SK-MEL-5 (cell line): Measurements from ENCODE around the gene CCDC91. TPM values are rescaled to one million over a fixed set of nuclear protein-coding genes. Genes with fewer than 3 reads are reported as not detected.
"Not testable (repeated sequence)": the region's sequence is repeated elsewhere in the genome, so short reads cannot be mapped to it uniquely, and the experiment has no call there.

Source experiments
- DNase-seq: peaks from one replicate; pipeline ENCODE4 v3.0.0-alpha.2; 2016; ENCODE audit warnings: low read depth, low spot score
- in situ Hi-C: cut with HindIII; loops from 2 replicates; pipeline ENCODE4 v1.10.0; 2016; ENCODE audit warnings: low sequenced_read_pairs, high pct_unique_total_duplicates, low pct_unique_long_range_greater_than_20kb
- total RNA-seq: library from RNA; depleted of rRNA; stranded (reverse); fragments of >200 nt; shearing (Covaris generic); gene quantifications from 2 replicates; pipeline ENCODE4 v1.2.3, GENCODE V29; 2014

The CCDC91 gene
- total RNA-seq, 1 experiment from 2014 or later = 22.7 TPM

DNA sequence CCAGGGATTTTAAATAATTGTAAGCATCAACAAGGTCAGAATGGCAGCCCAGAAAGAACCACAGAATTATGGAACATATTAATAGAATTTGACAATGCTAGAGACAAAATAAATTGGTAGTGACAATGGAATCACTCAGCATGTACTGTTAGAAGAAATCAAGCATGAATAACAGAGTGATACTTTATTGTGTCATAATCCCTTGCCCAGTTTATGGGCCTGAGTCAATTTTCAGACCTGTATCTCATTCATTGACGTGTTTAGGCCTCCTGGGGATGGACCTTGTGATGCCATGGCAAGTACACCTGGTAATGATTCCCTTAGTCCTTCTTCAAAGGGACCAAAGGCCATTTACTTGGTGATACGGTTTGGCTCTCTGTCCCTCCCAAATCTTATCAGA is 12.8 kb upstream of the CCDC91 start:
- in situ Hi-C loops = no loop called here
- no peak for DNase-seq

DNA sequence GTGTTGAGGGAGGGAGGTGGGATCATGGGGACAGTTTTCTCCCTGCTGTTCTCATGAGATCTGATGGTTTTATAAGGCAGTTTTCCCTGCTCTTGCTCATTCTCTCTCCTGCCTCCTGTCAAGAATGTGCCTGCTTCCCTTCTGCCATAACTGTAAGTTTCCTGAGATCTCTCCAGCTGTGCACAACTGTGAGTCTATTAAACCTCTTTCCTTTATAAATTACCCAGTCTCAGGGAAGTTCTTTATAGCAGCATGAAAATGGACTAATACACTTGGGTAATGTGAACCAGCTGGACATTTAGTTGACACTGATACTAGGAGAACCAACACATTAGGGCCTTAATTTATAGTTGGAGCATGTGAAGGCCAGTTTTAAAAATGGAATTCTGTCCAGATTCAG is 12.4 kb upstream of the CCDC91 start:
- in situ Hi-C loops = no loop called here
- no peak for DNase-seq

DNA sequence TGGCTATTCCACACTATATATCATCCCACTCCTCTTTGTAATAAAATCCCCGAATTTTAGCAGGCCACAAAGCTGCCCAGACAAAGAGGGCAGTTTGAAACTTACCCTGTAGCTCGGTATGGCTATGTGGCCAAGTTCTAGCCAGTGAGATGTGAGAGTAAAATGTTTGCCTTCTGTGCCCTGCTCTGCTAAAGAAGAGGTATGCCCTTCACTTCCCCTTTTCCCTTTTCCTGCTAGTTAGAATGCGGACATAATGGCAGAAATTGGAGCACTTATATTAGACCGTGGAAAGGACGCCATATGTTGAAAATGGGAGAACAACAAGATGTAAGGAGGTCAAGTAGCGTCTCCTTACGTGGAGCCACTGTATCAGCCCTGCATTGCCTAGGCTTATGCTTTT is 11.5 kb upstream of the CCDC91 start:
- DNase-seq = no peak
- in situ Hi-C loops = no loop called here

DNA sequence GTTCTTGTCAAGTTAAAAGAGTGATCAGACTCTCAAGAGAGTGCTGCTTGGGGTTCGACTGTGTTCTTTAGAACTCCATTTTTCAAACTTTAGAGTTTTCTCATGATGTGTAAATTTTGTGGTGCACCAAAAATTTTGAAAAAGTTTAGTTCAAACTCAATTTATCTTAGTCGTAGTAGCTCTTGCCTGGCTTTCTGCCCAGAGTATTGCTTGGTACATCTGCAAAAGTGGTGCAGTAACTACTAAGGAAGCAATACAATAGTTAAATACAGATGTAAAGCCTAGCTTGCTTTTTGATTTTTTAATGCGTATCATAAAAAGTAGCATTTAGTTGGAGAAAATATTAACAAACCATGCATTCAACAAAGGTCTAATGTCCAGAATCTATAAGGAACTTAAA is 9.5 kb upstream of the CCDC91 start:
- in situ Hi-C loops = no loop called here
- no peak for DNase-seq

DNA sequence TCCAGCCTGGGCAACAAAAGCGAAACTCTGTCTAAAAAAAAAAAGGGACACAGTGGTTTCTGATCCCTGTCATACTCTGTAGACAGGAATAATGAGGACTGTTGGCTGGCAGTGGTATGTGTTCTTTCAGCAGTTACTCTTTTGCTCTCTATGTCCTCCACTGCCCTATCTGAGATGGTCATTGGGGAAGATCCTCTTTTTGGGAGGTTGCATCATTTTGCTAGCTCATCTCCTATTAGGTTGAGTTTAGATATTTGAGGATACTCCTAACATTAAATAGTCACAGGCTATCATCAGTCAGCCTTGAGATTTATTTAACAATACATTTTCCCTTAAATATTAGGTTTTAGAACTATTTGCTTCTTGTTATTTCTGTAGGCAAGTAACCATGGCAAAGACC is 5.9 kb upstream of the CCDC91 start:
- no peak for DNase-seq
- in situ Hi-C loops = no loop called here

DNA sequence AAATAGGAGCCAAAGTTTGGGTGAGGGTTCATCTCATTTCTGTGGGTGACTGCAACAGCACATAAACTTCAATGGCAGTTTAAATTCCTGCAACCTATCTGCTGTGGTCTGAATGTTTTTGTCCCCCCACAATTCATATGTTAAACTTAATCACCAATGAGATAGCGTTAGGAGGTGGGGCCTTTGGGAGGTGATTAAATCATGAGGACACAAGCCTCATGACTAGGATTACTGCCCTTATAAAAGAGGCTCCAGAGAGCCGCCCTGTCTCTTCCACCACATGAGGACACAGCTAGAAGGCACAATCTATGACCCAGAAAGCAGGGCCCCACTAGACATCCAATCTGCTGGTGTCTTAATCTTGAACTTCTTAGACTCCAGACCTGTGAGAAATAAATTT is 3.8 kb upstream of the CCDC91 start:
- in situ Hi-C loops = no loop called here
- DNase-seq = no peak

DNA sequence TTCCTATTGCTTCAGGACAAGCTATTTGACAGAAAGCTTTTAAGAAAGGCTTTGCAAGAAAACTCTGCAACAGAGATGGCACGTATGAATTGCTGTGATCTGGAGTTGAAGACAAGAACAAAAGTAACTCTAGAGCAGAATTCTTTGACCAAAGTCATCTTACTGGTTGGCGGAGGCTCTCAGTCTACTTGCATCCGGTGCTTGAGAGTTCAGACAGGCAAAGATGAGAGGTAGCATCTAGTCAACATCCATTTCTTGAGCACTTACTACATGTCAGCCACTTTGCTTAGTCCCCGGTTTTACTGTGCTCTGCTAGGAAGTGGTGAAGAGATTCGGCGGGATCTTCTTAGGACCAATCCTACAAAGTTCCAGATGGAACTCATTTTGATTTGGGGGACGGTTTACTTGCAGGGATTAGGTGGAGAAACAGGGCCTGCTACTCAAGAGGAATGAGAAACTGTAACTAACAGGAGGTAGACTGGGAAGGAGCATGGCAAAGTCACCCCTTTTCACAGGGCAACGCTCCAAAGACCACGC is 404 bp upstream of the CCDC91 start:
- no peak for DNase-seq
- in situ Hi-C loops = no loop called here

DNA sequence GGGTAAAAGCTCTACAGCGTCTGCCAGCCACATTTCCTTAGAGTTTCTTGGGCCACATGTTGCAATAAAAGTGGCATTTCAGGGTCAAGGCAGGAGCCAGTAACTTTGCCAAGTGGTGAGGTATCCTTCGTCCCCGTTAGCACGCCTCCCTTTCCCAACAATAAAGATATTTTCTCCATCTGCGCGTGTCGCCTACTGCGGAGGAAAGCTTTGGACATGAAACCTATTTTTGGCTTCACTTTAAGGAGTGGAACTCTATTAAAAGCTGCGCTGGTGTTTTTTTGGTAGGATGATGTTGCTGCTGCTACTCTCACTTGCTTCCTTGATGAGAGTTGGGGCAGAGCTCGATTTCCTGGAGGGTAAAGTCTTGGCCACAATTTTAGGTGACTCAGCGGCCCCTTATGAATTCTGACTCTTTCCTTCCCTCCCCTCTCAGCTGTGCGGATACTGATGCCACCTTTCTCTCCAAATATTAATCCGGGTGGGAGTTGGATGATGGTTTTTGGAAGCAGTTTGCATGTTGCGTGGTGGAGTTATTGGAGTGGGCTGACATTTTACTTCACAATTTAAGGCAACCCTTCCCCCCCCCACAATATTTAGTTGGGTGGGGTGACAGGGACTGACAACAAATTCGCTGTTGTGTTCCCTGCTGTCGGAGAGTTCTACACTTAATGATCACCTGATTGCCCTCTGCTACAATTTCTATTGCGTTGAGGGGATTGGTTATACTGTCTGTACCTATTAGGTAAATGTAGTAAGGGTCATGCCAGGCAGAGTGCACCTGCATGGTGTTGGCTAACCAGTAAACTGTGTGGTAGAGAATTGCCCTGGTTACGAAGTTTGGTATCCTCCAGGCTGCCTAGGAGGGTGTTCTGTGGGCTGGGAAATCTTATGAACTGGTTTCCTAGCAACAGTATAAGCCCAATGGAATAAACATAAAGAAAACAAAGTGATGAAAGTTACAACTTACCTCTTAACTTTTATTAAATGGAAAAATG is 1.1 kb downstream of the CCDC91 start:
- DNase-seq = peak; percentile 38
- in situ Hi-C loops = no loop called here

DNA sequence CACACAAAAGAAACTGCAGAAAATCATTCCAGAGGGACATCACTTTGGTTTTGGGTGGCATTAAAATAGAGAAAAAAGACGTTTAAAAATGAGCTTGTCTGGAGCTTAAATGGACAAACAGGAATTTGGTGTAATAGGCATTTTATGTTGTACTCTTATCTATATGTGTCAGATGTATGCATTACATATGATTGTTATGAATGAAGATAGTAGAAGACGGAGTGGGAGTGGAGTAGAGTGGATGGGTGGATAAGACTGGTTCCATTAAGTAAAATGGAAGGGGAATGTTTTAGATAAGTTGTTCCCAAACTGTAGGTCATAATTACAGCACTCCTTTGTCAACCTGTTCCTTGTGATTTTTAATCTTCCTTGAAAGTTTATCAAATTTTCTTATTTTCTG is 1.9 kb downstream of the CCDC91 start:
- in situ Hi-C loops = no loop called here
- DNase-seq = no peak

DNA sequence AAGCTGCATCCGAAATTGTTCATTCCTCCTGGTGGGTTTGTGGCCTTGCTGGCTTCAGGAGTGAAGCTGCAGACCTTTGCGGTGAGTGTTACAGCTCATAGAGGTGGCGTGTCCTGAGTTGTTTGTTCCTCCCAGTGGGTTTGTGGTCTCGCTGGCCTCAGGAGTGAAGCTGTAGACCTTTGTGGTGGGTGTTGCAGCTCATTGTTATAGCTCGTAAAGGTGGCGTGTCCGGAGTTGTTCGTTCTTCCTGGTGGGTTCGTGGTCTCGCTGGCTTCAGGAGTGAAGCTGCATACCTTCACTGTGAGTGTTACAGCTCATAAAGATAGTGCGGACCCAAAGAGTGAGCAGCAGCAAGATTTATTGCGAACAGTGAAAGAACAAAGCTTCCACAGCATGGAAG is 4.4 kb downstream of the CCDC91 start:
- in situ Hi-C loops, DNase-seq: not testable (repeated sequence)

DNA sequence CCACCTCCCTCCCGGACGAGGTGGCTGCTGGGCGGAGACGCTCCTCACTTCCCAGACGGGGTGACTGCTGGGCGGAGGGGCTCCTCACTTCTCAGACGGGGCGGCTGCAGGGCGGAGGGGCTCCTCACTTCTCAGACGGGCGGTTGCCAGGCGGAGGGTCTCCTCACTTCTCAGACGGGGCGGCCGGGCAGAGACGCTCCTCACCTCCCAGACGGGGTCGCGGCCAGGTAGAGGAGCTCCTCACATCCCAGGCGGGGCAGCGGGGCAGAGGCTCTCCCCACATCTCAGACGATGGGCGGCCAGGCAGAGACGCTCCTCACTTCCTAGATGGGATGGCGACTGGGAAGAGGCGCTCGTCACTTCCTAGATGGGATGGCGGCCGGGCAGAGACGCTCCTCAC is 10.9 kb downstream of the CCDC91 start:
- in situ Hi-C loops = not testable (repeated sequence)

DNA sequence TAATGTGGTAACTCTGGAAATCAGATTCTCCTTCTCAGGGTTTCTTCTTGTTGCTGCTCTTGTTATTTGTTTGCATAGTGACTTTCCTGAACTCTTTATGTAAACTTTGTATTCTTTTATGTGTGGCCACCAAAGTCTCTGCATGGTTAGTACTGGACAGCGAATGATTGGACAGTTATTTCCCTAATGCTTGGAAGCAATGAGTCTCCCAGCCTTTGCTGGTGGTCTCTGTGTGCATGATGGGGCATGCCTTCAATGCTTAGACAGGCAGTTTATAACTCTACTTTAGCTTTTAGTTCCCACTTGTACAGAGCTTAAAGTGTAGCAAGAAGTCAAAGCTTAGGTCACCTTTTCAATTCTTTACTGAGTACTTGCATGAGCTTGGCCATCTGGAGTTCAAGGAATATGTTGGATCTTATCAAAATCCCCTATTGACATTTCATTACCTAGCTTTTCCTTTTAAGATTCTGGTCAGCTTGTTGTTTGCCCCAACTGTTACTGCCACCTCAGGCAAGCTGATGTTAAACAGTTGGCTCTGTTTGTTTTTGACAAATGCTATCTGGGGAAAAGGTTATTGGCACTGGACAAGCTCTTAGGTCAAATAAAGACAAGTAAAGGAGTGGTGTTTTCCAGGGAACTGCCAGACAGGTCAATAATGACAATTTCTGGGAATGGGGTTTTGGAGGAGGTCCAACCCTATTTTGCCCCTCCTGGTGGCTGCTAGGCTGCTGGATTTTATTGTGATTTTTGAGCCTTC is 12.3 kb downstream of the CCDC91 start:
- in situ Hi-C loops = no loop called here
- no peak for DNase-seq

More for the DNA sequence above, 10.9 kb downstream of the CCDC91 start:
- not testable (repeated sequence) for DNase-seq

DNA sequence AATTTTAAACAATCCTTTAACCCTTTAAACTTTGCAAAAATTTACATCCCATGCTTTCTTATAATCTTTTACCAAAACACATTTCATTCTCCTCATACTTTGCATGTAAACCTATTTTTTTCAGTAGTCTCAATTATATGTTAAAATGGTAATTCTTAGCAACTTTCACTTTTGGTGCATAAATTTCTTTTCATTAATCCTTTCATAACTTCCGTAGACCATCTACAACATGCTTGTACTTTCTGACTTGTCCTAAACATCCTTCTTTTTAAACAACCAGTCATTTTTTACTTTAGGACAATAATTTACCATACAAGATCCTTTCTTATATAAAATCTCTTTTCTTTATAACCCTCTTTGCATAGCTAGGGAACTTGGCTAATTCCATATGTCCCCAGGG is 19.5 kb downstream of the CCDC91 start:
- in situ Hi-C loops = no loop called here

DNA sequence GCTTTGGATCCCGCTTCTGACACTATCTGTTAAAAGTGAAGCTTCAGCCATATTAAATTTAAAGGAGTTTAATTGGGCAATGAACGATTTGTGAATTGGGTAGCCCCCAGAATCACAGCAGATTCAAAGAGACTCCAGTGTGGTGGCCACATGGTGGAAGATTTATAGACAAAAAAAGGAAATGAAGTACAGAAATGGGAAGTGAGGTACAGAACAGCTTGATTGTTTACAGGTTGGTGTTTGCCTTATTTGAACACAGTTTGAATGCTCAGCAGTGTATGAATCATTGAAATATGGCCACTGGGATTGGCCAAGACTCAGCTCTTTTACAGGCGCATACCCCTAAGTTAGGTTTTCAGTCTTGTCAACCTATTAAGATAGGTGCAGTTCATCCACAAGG is 21.9 kb downstream of the CCDC91 start:
- DNase-seq = no peak
- in situ Hi-C loops = no loop called here

More for the DNA sequence above, 19.5 kb downstream of the CCDC91 start:
- no peak for DNase-seq

DNA sequence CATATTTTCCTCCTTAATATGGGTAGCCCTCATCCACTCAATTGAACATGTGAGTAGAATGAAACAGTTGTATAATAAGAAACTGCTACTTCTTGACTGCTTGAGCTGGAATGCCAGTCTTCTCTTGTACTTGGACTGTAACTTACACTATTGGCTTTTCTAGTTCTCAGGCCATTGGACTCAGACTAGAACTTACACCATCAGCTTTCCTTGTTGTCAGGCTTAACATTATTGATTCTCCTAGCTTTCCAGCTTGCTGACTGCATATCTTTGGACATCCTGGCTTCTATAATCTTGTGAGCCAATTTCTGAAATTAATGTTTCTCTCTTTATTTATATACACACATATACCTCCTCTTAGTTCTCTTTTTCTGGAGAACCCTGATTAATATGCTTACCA is 24.8 kb downstream of the CCDC91 start:
- no peak for DNase-seq
- in situ Hi-C loops = no loop called here

DNA sequence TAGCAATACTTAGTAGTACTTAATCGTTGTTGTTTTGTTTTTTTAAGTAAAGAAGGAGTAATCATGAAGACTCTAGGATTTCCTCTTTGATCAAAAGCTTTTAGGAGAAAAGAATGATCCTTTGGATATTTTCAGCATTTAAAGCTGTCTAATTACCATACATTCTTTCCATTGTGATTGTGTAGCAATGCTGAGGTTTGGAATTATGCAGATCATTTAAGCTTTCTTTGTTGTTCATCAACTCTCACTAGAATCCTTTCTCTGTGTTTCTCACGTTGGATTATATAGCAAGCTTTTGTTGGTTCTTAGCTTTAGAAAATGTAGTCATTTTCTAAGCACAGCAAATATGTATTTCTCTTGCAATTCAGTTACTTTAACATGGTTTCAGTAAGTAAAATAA is 25.8 kb downstream of the CCDC91 start:
- DNase-seq = no peak
- in situ Hi-C loops = no loop called here

DNA sequence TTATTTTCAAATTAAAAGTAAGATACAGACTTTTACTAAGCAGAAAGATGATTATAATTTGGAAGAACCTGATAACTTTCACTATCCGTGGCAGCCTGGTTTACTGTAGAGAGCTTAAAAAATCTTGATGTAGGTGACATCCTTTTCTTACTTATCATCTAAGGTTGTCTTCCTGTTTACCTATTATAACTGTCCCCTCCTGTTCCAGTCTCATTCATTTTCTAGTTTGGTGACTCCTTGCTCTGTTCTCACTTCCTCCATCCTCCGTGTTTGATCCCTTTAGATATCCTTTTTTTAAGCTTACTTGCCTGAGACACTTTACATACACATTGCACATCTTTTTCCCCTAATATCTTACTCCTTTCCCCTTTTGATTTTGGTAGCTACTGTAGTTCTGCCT is 27.5 kb downstream of the CCDC91 start:
- DNase-seq = no peak
- in situ Hi-C loops = no loop called here

DNA sequence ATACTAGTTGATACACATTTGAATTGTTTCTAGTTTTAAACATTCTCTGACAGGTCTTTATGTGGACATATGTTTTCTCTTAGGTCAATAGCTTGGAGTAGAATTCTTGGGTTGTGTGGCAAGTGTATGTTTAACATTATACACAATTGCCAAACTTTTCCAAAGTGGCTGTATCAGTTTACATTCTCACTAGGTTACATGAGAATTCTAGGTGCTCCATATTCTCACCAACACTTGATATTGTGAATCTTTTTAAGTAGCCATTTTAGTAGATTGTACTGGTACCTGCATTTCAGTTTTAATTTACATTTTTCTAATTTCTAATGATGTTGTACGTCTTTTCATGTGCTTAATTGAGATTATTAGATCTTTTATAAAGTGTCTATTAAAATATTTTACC is 28.6 kb downstream of the CCDC91 start:
- DNase-seq = no peak
- in situ Hi-C loops = no loop called here
